ENCODE results near the gene BCL11A.

Gene BCL11A

GRCh38 chr2:60523963-60524362, 29.5 kb downstream of the BCL11A start:
- TF ChIP-seq ZFX (IDR thresholded peaks at IDR 0.05) (no peak), CTCF (conservative IDR thresholded peaks at IDR 0.05) (no peak)
- no peak overlapping the region for H3K27ac ChIP-seq

GRCh38 chr2:60522462-60522861, 31.0 kb downstream of the BCL11A start:
- H3K27ac ChIP-seq = no peak overlapping the region
- TF ChIP-seq ZFX (IDR thresholded peaks at IDR 0.05) (no peak), CTCF (conservative IDR thresholded peaks at IDR 0.05) (no peak)

- TF ChIP-seq CTCF (conservative IDR thresholded peaks at IDR 0.05) = no peak
- no peak for TF ChIP-seq ZFX (IDR thresholded peaks at IDR 0.05)
- H3K27ac ChIP-seq = no peak overlapping the region
Observed at GRCh38 chr2:60521626-60522025, 31.8 kb downstream of the BCL11A start.

- TF ChIP-seq ZFX (IDR thresholded peaks at IDR 0.05) (no peak), CTCF (conservative IDR thresholded peaks at IDR 0.05) (no peak)
- H3K27ac ChIP-seq = no peak overlapping the region
Observed at GRCh38 chr2:60520917-60521539, 32.4 kb downstream of the BCL11A start.

- no peak overlapping the region for H3K27ac ChIP-seq
- TF ChIP-seq ZFX (IDR thresholded peaks at IDR 0.05) (no peak), CTCF (conservative IDR thresholded peaks at IDR 0.05) (no peak)
Observed at GRCh38 chr2:60520151-60520876, 33.1 kb downstream of the BCL11A start.

- TF ChIP-seq CTCF (conservative IDR thresholded peaks at IDR 0.05) = no peak
- H3K27ac ChIP-seq = no peak overlapping the region
Observed at GRCh38 chr2:60519231-60519863, 34.1 kb downstream of the BCL11A start.

- no peak overlapping the region for H3K27ac ChIP-seq
Observed at GRCh38 chr2:60518567-60518966, 34.9 kb downstream of the BCL11A start.

More at GRCh38 chr2:60518567-60518966, 34.9 kb downstream of the BCL11A start:
- TF ChIP-seq ZFX (IDR thresholded peaks at IDR 0.05) = no peak
- no peak for TF ChIP-seq CTCF (conservative IDR thresholded peaks at IDR 0.05)

Measured in C4-2B (cell line).